DMS 273 treated with DMSO at 0.1 percent for 48 hours (cell line): ENCODE results near the gene PKP4.
"Not testable (repeated sequence)": the region's sequence is repeated elsewhere in the genome, so short reads cannot be mapped to it uniquely, and the experiment has no call there.

Source experiments
- DNase-seq: peaks from one replicate; lab custom pipeline; 2025; lab: John Stamatoyannopoulos, UW

The PKP4 gene

GRCh38 chr2:158456309-158457066, at the start of gene PKP4, which contains the start of gene CCDC148:
Gene PKP4 (plus strand): TSS chr2:158456952. CDS start chr2:158533185, 76,233 bp downstream.
Gene CCDC148 (minus strand): TSS chr2:158456753. CDS start chr2:158456439, 314 bp downstream.
- peak; percentile 82 for DNase-seq

GRCh38 chr2:158407031-158407430, 49.7 kb upstream of the PKP4 start:
- peak; percentile 79 for DNase-seq

GRCh38 chr2:158410132-158410531, 46.6 kb upstream of the PKP4 start:
- DNase-seq = no peak

GRCh38 chr2:158411748-158412147, 45.0 kb upstream of the PKP4 start:
- DNase-seq = no peak

GRCh38 chr2:158412206-158412605, 44.5 kb upstream of the PKP4 start:
- DNase-seq = no peak

DNA sequence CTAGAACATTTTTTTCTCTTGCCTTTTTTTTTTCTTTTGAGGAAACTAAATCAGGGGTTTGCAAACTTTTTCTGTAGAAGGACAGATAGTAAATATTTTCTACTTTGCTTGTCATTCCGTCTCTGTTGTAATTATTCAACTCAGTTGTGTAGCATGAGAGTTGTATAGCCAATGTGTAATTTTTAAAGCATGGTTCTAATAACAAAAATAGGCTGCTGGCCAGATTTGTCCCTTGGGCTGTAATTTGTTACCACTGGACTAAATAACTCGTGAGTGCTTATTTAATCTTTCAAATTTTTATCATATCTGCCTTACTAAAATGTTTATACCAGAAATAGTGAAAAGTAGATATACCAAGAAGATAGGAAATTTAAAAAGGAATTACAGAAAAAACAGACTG, 43.2 kb upstream of the PKP4 start:
- DNase-seq = no peak

GRCh38 chr2:158414538-158414937, 42.2 kb upstream of the PKP4 start:
- DNase-seq = no peak

- DNase-seq = no peak
Measured at GRCh38 chr2:158432117-158432516, 24.6 kb upstream of the PKP4 start.

- not testable (repeated sequence) for DNase-seq
Measured at GRCh38 chr2:158433716-158434115, 23.0 kb upstream of the PKP4 start.

- DNase-seq = not testable (repeated sequence)
Measured at GRCh38 chr2:158439062-158439461, 17.7 kb upstream of the PKP4 start.

DNA sequence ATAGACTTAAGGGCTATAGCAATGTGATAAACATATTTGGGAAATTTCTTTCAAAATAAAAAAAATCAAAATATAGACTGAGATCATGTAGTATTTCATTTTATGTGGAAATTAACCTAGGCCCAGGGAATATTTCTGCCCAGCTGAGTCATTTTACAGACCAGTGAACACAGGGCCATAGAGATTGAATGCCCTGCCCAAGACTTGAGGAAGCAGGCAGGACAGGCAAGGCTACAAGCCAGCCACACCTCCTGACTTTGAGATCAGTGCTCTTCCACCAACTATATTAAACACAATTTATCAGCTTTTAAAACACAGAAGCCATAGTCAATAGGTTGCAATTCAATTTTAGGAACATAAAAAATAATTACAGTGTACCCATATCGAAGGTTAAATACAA, 13.1 kb upstream of the PKP4 start:
- no peak for DNase-seq

DNA sequence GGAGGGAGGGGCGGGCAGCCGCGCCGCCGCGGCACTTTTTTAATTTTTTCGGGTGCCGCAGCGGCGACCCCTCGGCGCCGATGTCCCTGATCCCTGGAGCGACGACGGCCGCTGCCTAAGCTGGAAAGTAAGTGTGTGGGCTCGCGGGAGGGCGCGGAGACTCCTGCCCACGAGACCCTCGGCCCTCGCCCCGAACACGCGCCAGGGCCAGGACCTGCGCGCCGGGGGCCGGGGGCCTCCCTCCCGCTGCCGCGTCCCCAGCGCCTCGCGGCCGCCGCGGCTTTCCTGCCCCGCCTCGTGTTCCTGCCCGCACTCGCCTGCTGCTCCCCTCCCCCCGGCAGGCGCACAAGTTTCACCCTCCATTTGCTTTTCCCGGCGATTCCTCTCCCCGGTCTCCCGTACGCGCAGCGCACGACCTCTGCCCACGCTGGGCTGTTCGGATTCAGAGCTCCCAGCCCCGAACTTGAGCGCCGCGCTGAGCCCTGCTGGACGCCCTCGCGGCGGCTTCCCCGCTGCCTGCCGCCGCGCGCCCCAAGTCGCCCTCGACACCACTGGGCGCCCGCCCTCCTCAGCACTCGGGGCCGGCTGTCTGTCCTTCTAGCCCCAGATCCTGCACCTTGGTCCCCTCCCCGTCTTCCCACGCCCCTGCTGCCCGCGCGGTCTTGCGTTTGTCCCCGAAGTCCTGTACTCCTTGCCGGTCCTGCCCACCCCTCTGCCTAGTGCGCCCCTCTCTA, 507 bp downstream of the PKP4 start:
- DNase-seq = peak; percentile 35

DNA sequence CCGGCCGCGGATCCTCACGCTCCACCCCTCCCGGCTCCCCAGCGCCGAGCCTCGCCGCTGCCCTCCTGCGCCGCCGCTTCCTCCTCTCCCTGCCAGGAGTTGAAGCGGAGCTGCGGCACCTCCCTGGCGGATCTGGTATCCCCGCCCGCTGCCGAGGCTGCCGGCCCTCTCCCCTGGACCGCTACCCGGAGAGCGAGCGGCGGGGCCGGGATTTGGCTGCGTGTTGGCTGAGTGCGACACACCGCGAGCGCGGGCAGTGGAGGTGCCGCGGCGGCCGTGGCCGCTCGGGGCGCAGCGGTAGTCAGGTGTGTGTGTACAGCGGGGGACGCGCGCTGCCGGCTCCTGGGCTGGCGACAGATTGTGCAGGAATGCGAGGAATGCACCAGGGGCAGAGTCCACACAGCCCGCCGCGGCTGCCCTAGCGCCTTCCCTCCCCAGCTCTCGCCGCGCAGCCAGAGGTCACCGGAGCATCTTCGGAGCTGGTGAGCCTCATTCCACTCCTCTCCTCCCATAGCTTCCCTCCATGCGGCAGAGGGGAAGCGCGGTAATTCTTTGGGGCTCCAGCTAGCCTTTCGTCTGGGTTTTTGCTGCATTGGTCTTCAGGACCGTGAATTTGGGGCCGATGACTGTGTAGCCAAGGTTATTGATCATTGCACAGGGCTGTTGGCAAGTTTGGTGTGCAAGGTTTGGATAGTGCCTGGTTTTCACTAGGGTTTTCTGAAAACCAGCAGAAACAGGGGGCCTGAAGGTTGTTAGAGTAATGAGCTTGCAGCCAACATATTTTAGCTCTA, 1.3 kb downstream of the PKP4 start:
- peak; percentile 46 for DNase-seq

DNA sequence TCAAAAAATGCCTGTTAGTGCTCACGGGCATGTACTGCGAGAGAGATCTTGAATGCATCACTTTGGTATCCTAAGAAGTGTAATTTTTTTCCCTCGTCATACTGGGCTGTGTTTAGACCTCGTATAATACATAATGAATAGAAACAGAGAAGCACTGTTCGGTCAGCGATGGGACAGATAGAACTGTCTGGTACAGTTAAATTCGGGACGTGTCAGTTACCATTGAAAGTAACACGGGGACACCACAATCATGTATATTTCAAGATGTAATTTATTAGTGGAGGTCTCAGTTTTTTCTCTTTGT, 1.8 kb downstream of the PKP4 start:
- DNase-seq = no peak

DNA sequence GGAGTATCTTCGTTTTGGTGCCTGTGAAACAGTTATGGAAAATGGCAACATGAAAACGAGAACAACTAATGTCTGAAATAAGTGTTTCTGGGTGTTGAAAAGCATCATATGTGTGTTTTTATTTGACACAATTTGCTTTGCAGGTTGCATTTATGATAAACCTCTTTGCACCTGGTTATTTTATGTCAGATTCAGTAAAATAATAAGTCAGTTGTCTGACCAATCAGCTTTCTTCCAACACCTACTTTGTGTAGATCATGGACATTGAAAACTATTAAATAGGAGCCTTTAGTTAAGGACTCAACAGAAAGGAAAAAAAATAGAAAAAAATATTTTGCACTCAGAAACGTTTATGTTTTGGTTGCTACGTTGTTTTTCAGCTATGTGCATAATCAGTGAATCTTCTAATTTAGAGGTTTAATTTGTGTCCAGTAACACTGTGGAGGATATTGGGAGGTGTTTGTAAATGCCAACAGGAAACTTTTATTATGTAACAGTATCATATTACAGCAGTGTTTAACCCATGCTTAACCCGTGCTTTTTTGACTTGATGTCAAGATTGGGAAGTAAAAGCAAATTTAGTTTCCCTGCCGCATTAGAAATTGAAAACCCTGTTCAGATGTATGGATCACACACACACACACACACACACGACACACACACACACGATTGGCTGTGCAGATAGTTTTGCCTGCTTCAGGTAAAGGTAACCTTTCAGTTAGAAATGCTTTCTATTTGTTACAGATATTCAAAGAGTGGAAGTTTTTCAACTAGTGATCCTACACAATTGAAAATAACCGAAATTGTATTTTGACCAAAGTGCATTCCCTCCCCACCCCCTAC, 2.6 kb downstream of the PKP4 start:
- no peak for DNase-seq

GRCh38 chr2:158460632-158461297, 4.0 kb downstream of the PKP4 start:
- DNase-seq = no peak

GRCh38 chr2:158463496-158464095, 6.8 kb downstream of the PKP4 start:
- DNase-seq = no peak

DNA sequence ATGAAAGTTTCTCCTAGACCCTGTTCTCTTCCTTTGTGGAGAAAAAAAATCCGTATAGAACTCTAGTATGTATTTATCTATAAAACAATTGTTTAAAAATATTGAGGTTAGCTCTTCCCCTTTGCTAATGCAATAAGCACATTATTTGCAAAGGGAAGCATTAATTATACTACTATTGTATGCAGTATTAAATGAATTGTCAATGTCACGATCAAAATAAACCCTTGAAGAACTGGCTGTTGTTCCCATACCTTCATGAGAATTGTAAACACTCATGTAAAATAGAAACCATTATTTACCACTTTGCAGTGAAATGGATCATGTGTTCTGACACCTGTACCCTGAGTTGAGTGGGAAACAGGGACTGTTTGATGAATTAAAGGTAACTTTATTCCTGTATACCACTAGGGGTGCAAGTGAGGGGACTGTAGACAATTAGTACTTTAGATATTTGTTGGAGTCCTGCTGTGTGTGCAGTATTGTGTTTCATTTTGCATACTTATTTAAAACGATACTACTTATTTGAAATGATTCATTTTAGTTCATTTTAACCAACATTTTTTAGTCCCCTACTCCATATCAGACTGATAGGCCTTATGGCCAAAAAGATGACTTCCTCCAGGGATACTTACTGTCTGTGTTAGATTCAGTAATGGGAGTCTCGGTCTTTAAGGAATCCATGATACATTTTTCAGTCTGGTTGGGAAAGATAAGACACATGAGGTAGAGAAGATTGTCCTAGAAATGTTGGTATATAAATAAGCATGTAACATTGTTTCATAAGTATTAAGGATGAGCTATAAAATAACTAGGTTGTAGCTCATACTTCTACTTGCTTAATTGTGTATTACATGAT, 7.9 kb downstream of the PKP4 start:
- no peak for DNase-seq

DNA sequence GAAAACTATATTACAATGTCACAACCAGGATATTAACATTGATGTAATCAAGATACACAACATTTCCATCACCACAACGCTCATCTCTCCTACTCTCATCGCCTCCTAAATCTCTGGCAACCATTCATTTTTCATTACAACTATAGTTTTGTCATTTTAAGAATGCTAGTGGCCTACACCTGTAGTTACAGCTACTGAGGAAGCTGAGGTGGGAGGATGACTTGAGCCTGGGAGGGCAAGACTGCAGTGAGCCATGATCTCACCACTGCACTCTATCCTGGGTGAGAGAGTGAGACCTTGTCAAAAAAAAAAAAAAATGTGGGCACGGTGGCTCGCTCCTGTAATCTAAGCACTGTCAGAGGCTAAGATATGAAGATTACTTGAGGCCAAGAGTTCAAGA, 10.5 kb downstream of the PKP4 start:
- DNase-seq = no peak

DNA sequence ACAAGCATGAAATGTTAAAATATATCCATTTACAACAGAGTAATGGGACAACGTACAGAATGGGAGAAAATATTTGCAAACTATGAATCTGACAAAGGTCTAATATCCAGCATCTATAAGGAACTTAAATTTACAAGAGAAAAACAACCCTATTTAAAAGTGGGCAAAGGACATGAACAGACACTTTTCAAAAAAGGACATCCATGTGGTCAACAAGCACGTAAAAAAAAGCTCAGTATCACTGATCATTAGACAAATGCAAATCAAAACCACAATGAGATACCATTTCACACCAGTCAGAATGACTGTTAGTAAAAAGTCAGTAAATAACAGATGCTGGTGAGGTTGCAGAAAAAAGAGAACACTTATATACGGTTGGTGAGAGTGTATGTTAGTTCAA, 16.1 kb downstream of the PKP4 start:
- DNase-seq = not testable (repeated sequence)
